ENCODE measurements around the gene PLTP.
"Not testable (repeated sequence)": the region's sequence is repeated elsewhere in the genome, so short reads cannot be mapped to it uniquely, and the experiment has no call there.

PLTP gene

GRCh38 chr20:45886590-45887345 is 25.2 kb downstream of the PLTP start:
- DNase-seq (ENCODE audit: low read depth, low spot score): no peak
- no peak overlapping the region for H3K27ac ChIP-seq

GRCh38 chr20:45883100-45883469 is 28.9 kb downstream of the PLTP start:
- H3K27ac ChIP-seq: no peak overlapping the region
- no peak for DNase-seq (ENCODE audit: low read depth, low spot score)

- H3K27ac ChIP-seq: no peak overlapping the region
- DNase-seq (ENCODE audit: low read depth, low spot score): no peak
These were observed 29.4 kb downstream of the PLTP start for GRCh38 chr20:45882469-45883099.

- H3K27ac ChIP-seq: peak within 1 kb of the TSS; percentile 38
- DNase-seq (ENCODE audit: low read depth, low spot score): peak; percentile 89
These were observed 30.8 kb downstream of the PLTP start, which contains the start of gene ZSWIM1 for GRCh38 chr20:45880988-45881788. Gene ZSWIM1, plus strand, starts transcription at chr20:45881227. Its CDS starts 1,366 bp downstream, at chr20:45882593.

GRCh38 chr20:45878076-45878761 is 33.7 kb downstream of the PLTP start:
- H3K27ac ChIP-seq: no peak overlapping the region
- no peak for DNase-seq (ENCODE audit: low read depth, low spot score)

GRCh38 chr20:45874576-45874975 is 37.4 kb downstream of the PLTP start:
- DNase-seq (ENCODE audit: low read depth, low spot score): no peak
- H3K27ac ChIP-seq: no peak overlapping the region

- not testable (repeated sequence) for DNase-seq (ENCODE audit: low read depth, low spot score); H3K27ac ChIP-seq
These were observed 37.9 kb downstream of the PLTP start for GRCh38 chr20:45874104-45874481.

- no peak for DNase-seq (ENCODE audit: low read depth, low spot score)
- H3K27ac ChIP-seq: no peak overlapping the region
These were observed 38.4 kb downstream of the PLTP start for GRCh38 chr20:45873409-45874103.

GRCh38 chr20:45872626-45873025 is 39.3 kb downstream of the PLTP start:
- H3K27ac ChIP-seq: no peak overlapping the region
- DNase-seq (ENCODE audit: low read depth, low spot score): no peak

GRCh38 chr20:45867819-45868176 is 44.2 kb downstream of the PLTP start:
- DNase-seq (ENCODE audit: low read depth, low spot score): peak; percentile 8
- H3K27ac ChIP-seq: no peak overlapping the region

GRCh38 chr20:45867136-45867818 is 44.7 kb downstream of the PLTP start:
- H3K27ac ChIP-seq: no peak overlapping the region

GRCh38 chr20:45866454-45866853 is 45.5 kb downstream of the PLTP start:
- H3K27ac ChIP-seq: no peak overlapping the region
- DNase-seq (ENCODE audit: low read depth, low spot score): no peak

More at GRCh38 chr20:45867136-45867818, 44.7 kb downstream of the PLTP start:
- DNase-seq (ENCODE audit: low read depth, low spot score): no peak

GRCh38 chr20:45863543-45864470 is 48.1 kb downstream of the PLTP start:
- DNase-seq (ENCODE audit: low read depth, low spot score): no peak
- H3K27ac ChIP-seq: no peak overlapping the region

- no peak overlapping the region for H3K27ac ChIP-seq
- no peak for DNase-seq (ENCODE audit: low read depth, low spot score)
These were observed 50.5 kb downstream of the PLTP start for GRCh38 chr20:45861221-45862075.

- H3K27ac ChIP-seq: no peak overlapping the region
- DNase-seq (ENCODE audit: low read depth, low spot score): no peak
These were observed 51.3 kb downstream of the PLTP start for GRCh38 chr20:45860560-45861220.

- no peak overlapping the region for H3K27ac ChIP-seq
- DNase-seq (ENCODE audit: low read depth, low spot score): no peak
These were observed 52.0 kb downstream of the PLTP start for GRCh38 chr20:45859916-45860315.

- no peak for DNase-seq (ENCODE audit: low read depth, low spot score)
- H3K27ac ChIP-seq: peak overlapping the region; percentile 44
These were observed 54.1 kb downstream of the PLTP start for GRCh38 chr20:45857882-45858216.
